GM12892 (cell line): ENCODE data around the gene EPN2.

Experiments used
- DNase-seq: peaks from one replicate; pipeline ENCODE4 v3.0.0; 2011; ENCODE audit not compliant: insufficient read length
- FAIRE-seq: peaks from 2 replicates; lab custom pipeline; 2011; peaks lifted over from hg19 to GRCh38; lab: Jason Lieb, UNC
- POLR2A ChIP-seq: IDR thresholded peaks from 2 replicates; pipeline ENCODE4 v1.6.1; 2011; ENCODE audit warnings: low read depth, low read length, control low read depth
- POLR2AphosphoS5 ChIP-seq: IDR thresholded peaks from 2 replicates; pipeline ENCODE4 v1.6.1; 2011; ENCODE audit warnings: low read depth, low read length, control low read depth
- TAF1 ChIP-seq: IDR thresholded peaks from 2 replicates; pipeline ENCODE4 v1.6.1; 2011; ENCODE audit warnings: low read depth, mild to moderate bottlenecking, control low read depth, low read length, borderline replicate concordance

Gene EPN2

GRCh38 chr17:19359856-19360255 is 122.7 kb downstream of the EPN2 start:
- FAIRE-seq (no peak), DNase-seq (no peak)
- TF ChIP-seq TAF1, result no peak
- TF ChIP-seq POLR2AphosphoS5, result no peak
- TF ChIP-seq POLR2A, result no peak

GRCh38 chr17:19360772-19361171 is 123.6 kb downstream of the EPN2 start:
- no peak for FAIRE-seq
- TF ChIP-seq TAF1 (no peak), POLR2AphosphoS5 (no peak), POLR2A (no peak)

GRCh38 chr17:19361326-19361725 is 124.2 kb downstream of the EPN2 start:
- FAIRE-seq (peak; percentile 17), DNase-seq (no peak)
- no peak for TF ChIP-seq TAF1
- no peak for TF ChIP-seq POLR2A
- TF ChIP-seq POLR2AphosphoS5, result no peak

More at GRCh38 chr17:19360772-19361171, 123.6 kb downstream of the EPN2 start:
- no peak for DNase-seq

- DNase-seq, result no peak
- no peak for TF ChIP-seq TAF1
- no peak for TF ChIP-seq POLR2A
- TF ChIP-seq POLR2AphosphoS5, result no peak
- FAIRE-seq, result no peak
These were observed 124.7 kb downstream of the EPN2 start for GRCh38 chr17:19361944-19362276.

- peak; percentile 100 for FAIRE-seq
- peak; percentile 97 for DNase-seq
- TF ChIP-seq POLR2A (no peak), POLR2AphosphoS5 (no peak), TAF1 (no peak)
These were observed 125.3 kb downstream of the EPN2 start, which contains the start of gene B9D1 for GRCh38 chr17:19362277-19363113. TSS of gene B9D1 (minus strand) at chr17:19362723. CDS start at chr17:19362569, 154 bp downstream.

- TF ChIP-seq POLR2AphosphoS5 (no peak), POLR2A (no peak), TAF1 (no peak)
- DNase-seq (no peak), FAIRE-seq (no peak)
These were observed 125.9 kb downstream of the EPN2 start for GRCh38 chr17:19363114-19363438.

GRCh38 chr17:19363460-19364035 is 126.4 kb downstream of the EPN2 start:
- DNase-seq (no peak), FAIRE-seq (no peak)
- TF ChIP-seq POLR2AphosphoS5 (no peak), TAF1 (no peak), POLR2A (no peak)

GRCh38 chr17:19364699-19365498 is 127.7 kb downstream of the EPN2 start:
- FAIRE-seq (no peak), DNase-seq (no peak)
- no peak for TF ChIP-seq TAF1
- TF ChIP-seq POLR2AphosphoS5, result no peak
- no peak for TF ChIP-seq POLR2A

- TF ChIP-seq POLR2A (no peak), TAF1 (no peak), POLR2AphosphoS5 (no peak)
- no peak for FAIRE-seq
- DNase-seq, result no peak
These were observed 128.3 kb downstream of the EPN2 start for GRCh38 chr17:19365499-19365817.

- FAIRE-seq, result no peak
- DNase-seq, result no peak
- TF ChIP-seq POLR2A, result no peak
- no peak for TF ChIP-seq TAF1
- TF ChIP-seq POLR2AphosphoS5, result no peak
These were observed 128.9 kb downstream of the EPN2 start for GRCh38 chr17:19365833-19366636.

GRCh38 chr17:19366637-19366972 is 129.4 kb downstream of the EPN2 start:
- DNase-seq (no peak), FAIRE-seq (no peak)
- TF ChIP-seq TAF1 (no peak), POLR2A (no peak), POLR2AphosphoS5 (no peak)

GRCh38 chr17:19368229-19368628 is 131.1 kb downstream of the EPN2 start:
- no peak for FAIRE-seq
- TF ChIP-seq POLR2AphosphoS5, result no peak
- no peak for TF ChIP-seq POLR2A
- TF ChIP-seq TAF1, result no peak

More at GRCh38 chr17:19368229-19368628, 131.1 kb downstream of the EPN2 start:
- no peak for DNase-seq
